ENCODE data around the gene FBXO39.
A peak's percentile ranks its signal among the peaks of the same experiment; 100 is the strongest.
"Not testable (repeated sequence)": the region's sequence is repeated elsewhere in the genome, so short reads cannot be mapped to it uniquely, and the experiment has no call there.

FBXO39 gene

DNA sequence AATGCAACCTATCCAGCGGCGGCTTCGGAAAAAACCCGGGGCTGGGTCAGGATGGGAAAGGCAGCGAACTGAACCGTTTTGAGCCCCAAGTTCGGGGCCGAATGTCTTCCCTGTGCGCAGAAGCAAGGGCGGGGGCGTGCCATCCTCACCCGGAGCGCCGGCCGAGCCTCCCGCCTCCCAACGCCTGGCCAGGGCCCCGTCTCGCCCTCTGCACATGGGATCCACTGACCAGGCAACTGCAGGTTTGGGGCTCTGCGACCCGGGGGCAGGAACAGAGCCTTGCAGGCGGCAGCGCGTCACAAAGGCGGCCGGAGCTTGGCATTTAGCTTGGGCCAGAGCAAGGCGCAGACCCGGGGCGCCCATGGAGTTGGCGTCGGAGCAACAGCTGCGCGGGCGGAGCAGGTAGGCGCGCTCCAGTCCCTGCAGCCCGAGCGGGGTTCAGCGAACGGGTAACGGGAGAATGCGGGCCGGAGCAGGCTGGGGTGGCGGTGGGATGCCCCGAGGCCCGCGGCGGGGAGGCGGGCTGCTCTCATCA is at the start of gene FBXO39:
Gene FBXO39, plus strand, starts transcription at position 345 of the 535 bp plus-strand sequence. CDS start 3,654 bp downstream, outside the sequence.
- no peak for DNase-seq (ENCODE audit: low read depth in 3 of 3, low spot score in 1 of 3)

DNA sequence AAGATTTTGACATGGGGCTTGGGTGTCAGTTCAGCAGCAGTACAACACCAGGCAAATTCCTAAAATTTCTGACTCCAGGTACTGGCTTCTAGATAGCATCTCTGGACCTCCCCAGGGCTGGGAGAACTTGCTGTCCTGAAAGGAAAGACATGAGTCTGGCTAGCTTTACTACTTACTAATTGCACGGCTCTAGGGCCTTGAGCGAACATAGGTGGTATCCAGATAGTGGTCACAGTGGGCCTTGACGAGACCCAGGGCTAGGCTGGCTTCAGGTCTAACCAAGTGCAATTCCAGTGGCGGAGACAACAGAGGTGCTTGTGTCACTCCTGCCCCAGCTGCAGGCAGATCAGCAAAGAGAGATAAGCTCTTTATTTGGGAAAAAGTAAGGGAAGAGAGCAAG is 46.5 kb upstream of the FBXO39 start:
- DNase-seq (ENCODE audit: low read depth in 3 of 3, low spot score in 1 of 3), result no peak

DNA sequence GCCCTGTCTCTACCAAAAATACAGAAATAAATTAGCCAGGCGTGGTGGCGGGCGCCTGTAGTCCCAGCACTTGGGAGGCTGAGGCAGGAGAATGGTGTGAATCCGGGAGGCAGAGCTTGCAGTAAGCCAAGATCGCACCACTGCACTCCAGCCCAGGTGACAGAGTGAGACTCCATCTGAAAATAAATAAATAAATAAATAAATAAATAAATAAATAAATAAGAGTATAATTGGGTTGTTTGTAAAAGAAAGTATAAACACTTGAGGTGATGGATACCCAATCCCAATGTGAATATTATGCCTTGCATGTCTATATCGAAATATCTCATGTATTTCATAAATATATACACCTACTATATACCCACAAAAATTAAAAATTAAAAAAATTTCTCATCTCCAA is 29.4 kb upstream of the FBXO39 start:
- DNase-seq (ENCODE audit: low read depth in 3 of 3, low spot score in 1 of 3), result not testable (repeated sequence)

DNA sequence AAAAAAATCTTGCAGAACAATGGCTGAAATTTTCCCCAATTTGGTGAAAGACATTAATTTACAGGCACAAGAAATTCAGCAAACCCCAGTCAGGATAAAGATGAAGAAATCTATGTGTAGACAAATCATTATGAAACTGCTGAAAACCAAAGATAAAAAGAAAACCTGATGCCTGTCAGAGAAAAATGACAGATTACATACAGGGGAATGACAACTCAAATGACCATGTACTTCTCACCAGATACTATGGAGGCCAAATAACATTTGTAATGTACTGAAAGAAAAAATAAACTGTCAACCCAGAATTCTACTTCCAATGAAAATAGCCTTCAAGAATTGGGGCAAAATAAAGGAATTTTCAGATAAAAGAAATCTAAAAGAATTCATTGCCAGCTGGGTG is 27.4 kb upstream of the FBXO39 start:
- DNase-seq (ENCODE audit: low read depth in 3 of 3, low spot score in 1 of 3), result no peak

DNA sequence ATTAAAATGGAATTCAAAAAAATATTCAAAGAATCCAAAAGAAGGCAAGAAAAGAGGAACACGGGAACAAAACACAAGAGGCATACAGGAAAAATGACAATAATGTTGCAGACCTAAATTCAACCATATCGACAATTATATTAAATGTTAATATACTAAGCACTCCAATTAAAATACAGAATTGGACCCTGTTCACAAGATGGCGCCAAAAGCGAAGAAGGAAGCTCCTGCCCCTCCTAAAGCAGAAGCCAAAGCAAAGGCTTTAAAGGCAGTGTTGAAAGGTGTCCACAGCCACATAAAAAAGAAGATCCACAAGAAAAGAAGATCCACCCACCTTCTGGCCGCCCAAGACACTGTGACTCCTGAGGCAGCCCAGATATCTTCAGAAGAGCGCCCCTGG is 26.5 kb upstream of the FBXO39 start:
- no peak for DNase-seq (ENCODE audit: low read depth in 3 of 3, low spot score in 1 of 3)

DNA sequence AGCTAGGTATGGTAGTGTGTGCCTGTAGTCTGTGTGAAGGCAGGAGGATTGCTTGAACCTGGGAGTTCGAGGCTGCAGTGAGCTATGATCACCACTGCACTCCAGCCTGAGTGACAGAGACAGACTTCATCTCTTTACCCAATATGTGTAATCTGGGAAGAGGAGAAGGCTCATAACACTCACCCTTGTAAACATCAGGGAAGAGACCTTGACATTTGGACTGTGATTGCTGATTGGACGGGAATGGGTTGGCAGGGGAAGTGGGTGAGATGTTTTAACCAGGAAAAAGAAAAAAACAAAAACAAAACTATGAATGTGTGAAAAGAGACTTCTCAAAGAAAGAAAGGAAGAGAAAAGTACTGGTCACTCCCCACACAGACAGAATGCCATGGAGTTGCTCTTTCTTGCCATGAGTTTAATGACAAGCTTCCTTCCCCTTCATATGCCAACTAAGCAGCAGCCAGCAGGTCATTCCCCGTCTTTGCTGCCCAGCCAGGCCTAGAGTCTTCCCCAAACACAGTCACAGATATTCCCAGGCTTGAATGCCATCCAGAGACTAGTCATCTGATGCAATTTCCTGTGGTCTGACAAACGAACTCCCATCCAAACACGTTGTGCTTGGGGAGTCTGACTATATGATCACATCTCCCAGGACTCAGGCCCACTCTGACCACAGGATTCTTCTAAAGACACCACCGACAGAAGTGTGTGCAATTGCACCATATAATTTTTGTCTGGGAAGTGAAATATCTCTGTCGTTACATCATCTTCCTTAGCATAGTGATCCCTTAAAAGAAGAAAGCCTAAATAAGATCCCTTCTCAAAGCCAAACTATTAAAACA is 23.7 kb upstream of the FBXO39 start:
- no peak for DNase-seq (ENCODE audit: low read depth in 3 of 3, low spot score in 1 of 3)

DNA sequence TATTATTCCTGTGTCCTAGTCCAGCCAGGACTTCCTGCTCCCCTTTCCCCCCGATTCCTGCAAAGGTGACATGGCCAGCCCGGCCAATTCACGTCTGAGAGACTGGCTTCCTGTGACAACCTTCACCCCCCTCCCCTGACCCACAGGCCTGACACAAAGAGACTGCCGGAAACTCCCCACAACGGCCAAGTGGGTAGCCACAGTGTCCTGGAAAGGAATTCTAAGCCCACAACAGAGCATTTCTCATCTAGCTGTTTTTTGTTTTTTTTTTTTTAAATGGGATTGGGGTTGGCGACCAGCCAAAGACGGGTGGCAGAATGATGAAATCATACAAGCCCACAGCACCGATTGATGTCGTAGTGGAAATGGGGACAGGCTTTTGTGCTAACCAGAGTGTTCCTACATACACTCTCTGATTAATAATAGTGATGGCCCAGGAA is 23.0 kb upstream of the FBXO39 start:
- peak in 1 of 3 donors; percentile 28 for DNase-seq (ENCODE audit: low read depth in 3 of 3, low spot score in 1 of 3)

DNA sequence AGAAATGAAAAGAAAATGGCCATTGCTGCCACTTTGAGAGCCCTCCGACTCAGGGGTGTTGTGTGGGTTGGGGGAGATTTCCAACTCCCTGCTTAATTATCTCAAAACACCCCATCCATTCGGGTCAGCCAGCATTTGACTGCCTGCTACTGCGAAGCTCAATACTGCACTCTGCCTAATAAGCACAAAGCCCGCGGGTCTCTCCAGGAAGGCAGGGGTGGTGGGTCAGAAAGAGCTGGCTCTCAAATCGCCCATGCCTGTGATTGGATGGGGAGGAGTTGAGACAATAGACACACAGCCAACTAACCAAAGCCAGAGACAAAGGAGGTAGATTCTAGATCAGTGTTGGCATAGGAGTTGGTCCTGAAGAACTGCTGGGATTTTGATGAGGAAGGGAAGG is 22.5 kb upstream of the FBXO39 start:
- no peak for DNase-seq (ENCODE audit: low read depth in 3 of 3, low spot score in 1 of 3)

DNA sequence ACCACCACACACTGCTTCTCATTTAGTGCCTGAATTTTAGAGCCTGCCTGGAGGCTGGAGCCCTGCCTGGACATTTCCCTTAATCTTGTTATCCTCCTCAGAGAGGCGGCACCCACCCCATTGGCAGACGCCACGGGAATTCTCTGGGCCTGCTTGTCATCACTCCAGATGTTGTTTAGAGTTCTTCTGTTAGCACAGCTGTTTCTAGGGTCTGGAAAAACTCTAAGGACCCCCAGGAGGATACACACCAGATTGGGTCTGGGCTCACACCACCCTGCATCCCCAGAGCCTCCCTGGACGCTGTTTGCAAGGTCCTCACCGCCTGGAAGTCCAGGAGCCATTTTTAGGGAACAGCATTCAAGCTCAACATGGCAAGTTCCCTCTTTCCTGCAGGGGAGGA is 20.7 kb upstream of the FBXO39 start:
- no peak for DNase-seq (ENCODE audit: low read depth in 3 of 3, low spot score in 1 of 3)

DNA sequence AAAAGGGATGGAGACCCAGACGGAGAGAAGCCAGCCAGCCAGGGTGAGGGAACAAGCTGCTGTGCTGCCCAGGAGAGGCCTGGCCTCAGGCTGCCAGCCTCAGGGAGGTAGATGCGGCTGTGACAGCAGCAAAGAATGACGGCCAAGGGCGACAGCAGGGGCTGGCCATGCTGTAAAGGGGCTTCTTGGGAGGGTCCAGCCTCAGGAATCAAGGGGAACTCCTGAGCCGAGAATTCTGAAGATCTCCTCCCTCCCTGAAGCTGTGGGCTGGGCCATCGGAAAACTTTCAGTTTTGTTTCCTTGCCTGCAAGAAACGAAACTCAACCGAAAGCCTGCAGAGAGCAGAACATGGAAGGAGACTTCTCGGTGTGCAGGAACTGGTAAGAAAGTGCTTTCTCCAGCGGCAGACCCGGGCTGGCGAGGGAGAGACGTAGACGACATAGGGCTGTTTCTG is 20.3 kb upstream of the FBXO39 start, which contains the start of gene XAF1:
Gene XAF1, plus strand, starts transcription at position 316 of the 454 bp plus-strand sequence. Its CDS starts 33 bp downstream, at position 349.
- peak in 2 of 3 donors; percentile 15 to 29 for DNase-seq (ENCODE audit: low read depth in 3 of 3, low spot score in 1 of 3)

DNA sequence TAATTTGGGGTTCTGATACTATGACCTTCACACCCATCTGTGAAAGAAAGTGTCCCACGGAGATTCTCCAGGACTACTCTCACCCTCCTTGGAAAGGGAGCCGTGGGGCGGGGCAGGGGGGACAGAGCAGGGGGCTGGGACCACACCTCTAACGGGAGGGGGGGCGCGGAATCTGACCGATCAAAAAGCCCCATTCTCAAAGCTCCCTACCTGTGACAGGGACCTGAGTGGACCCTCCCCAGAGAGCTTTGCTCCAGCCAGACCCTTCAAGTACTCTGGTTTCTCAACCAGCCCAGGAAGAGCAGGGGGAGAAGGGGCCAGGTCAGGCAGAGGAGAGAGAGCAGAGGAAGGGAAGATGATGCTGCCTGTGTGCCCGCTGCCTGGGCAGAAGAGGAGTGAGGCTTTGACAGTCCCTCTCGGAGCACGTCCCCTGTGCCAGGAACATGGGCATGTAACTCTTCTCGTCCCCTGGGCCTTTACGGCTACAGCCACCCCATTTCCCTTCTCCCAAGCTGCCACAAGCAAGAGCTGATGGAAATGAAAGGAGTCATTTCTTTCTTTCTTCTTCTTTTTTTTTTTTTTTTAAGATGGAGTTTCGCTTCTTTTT is 19.5 kb upstream of the FBXO39 start:
- no peak for DNase-seq (ENCODE audit: low read depth in 3 of 3, low spot score in 1 of 3)

DNA sequence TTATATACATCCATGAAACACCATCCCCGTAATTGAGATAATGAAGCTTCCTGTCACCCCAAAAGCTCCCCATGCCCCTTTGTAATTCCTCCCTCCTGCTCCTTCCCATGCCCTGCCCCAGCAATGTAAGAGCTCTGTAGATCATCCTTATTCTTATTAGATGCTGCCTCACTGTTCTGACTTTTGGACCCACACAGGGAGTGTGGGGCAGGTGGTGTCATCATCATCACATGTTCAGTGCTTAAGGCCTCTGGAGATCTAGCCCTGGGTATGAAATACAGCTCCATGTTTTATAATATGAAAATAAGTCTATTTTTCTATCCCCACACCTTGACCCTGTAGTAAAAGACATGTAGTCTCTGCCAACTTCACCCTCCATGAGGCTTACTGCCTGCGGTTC is 18.3 kb upstream of the FBXO39 start:
- no peak for DNase-seq (ENCODE audit: low read depth in 3 of 3, low spot score in 1 of 3)

DNA sequence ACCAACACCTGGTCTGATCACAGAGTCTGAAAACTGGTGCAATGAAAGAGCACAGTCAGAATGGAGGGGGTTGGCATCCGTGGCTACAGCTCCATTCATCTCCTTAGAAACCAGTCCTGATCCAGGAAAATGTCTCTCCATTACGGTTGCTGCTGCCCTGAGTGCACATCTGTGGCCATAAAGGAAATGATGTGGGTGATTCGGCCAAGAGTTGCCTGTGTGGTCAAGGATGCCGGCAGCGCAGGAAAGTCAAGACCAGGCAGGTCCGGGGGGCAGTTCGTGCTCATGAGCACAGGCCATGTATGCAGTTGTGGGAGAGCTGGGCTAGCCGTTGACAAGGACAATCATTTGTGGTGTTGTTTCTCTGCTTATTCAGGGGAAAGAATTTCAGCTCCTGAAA is 14.2 kb upstream of the FBXO39 start:
- DNase-seq (ENCODE audit: low read depth in 3 of 3, low spot score in 1 of 3), result no peak

DNA sequence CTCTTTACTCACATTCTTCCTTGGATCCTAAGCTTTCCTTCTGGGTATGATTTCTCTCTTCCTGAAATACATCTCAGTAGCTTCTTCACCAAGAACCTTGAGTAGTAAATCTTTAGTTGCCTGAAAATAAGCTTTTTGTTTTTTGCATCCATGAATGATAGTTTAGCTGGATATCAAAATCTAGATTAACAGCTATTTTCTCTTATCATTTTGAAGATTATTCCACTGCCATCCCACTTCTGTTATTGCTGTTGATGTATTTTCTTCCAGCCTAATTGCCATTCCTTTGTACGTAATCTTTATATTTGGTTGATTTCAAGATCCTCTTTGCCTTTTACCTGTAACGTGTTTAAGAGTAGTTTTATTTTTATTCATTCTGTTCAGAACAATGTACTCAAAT is 7.6 kb upstream of the FBXO39 start:
- DNase-seq (ENCODE audit: low read depth in 3 of 3, low spot score in 1 of 3), result no peak

DNA sequence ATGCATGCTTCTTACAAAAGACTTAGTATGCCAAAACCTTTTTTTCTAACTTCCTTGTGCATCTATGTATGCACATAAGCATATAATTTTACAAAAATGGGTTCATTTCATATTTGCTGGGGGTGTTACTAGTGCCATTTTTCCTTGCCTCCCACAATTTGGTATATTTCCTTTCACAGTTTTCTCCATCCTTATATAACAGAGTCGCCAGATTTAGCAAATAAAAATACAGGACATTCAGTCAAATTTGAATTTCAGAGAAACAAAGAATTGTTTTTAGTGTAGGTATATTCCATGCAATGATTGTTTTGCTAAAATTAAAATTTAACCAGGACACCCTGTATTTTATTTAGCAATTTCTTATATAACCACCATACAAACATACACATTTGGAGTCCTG is 4.0 kb upstream of the FBXO39 start:
- no peak for DNase-seq (ENCODE audit: low read depth in 3 of 3, low spot score in 1 of 3)

DNA sequence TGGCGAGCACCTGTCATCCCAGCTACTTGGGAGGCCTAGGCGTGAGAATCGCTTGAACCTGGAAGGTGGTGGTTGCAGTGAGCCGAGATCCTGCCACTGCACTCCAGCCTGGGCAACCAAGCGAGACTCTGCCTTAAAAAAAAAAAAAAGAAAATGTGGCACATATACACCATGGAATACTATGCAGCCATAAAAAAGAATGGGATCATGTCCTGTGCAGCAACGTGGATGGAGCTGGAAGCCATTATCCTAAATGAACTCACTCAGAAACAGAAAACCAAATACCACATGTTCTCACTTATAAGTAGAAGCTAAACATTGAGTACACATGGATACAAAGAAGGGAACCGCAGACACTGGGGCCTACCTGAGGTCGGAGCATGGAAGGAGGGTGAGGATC is 1.1 kb upstream of the FBXO39 start:
- not testable (repeated sequence) for DNase-seq (ENCODE audit: low read depth in 3 of 3, low spot score in 1 of 3)

DNA sequence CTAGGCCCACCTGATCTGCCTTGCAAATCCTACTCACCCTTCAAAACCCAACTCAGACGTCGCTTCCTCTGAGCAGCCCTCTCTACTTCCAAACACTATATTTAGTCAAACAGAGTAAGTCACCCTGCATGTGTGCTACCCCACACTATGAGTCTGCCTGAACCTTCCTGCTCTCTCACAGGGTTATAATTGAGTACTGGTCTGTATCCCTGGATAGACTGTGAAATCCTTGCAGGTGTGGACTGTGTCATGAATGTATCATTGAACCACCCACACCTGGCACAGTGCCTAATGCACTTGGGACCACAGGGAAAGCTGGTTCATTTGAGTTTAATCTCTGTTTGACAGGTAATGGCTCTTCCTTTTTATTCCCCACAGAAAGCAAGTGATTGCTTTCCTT is 3.4 kb downstream of the FBXO39 start:
- DNase-seq (ENCODE audit: low read depth in 3 of 3, low spot score in 1 of 3), result no peak

DNA sequence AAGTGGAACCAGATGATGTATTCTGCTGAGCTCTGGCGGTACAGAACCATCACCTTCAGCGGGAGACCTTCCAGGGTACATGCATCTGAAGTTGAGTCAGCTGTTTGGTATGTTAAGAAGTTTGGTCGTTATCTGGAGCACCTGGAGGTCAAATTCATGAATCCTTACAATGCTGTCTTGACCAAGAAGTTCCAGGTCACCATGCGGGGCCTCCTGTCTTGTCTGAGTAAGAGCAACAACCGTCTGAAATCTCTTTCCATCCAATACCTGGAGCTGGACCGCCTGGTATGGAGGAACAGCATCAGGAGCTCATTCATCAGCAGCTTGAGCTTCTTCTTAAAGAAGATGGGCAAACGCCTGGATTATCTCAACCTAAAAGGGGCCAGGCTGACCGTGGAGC is 4.0 kb downstream of the FBXO39 start:
- DNase-seq (ENCODE audit: low read depth in 3 of 3, low spot score in 1 of 3), result no peak

DNA sequence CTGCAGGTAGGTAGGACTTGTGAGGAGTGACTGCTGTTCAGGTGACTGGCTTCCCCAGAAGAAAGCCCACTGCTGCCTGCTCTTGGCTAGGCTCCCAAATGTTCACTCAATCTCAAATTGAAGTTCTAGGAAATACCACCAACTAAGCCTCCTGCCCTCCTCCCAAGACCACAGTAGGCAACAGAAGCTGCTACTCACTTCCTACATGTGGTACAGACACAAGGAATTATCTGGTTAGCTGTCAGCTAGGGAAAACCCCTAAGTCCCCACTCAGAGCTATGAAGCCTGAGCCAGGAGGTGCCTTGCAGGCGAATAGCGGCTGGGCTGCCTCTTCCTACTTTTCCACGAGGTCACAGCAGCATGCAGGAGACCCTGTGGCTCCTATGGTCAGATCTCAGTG is 4.9 kb downstream of the FBXO39 start:
- no peak for DNase-seq (ENCODE audit: low read depth in 3 of 3, low spot score in 1 of 3)

DNA sequence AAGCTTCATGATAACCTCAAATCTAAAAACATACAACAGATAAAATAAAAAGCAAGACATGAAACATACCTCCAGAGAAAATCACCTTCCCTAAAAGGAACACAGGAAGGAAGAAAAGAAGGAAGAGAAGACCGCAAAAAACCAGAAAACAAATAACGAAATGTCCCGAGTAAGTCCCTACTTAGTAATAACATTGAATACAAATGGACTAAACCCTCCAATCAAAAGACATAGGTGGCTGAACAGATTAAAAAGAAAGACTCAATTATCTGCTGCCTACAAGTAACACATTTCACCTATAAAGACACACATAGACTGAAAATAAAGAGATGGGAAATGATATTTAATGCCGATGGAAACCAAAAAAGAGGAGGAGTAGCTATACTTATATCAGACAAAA is 6.2 kb downstream of the FBXO39 start:
- no peak for DNase-seq (ENCODE audit: low read depth in 3 of 3, low spot score in 1 of 3)

DNA sequence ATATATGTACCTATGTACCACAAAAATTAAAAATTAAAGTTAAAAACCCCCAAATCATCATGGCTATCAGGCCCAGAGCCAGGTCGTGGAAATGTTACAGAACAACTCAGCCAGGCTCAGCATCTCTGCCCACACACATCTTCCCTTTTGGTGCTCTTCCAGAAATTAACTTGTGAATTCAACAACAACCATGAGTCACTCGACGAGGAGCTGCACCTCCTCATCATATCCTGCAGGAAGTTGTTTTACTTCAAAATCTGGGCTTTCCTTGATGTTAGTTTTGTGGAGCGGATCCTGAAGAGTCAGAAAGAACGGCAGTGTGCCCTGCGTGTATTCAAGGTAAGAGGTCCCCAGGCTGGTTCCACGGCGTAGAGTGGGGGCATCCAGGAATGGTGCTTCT is 10.6 kb downstream of the FBXO39 start:
- DNase-seq (ENCODE audit: low read depth in 3 of 3, low spot score in 1 of 3), result no peak

DNA sequence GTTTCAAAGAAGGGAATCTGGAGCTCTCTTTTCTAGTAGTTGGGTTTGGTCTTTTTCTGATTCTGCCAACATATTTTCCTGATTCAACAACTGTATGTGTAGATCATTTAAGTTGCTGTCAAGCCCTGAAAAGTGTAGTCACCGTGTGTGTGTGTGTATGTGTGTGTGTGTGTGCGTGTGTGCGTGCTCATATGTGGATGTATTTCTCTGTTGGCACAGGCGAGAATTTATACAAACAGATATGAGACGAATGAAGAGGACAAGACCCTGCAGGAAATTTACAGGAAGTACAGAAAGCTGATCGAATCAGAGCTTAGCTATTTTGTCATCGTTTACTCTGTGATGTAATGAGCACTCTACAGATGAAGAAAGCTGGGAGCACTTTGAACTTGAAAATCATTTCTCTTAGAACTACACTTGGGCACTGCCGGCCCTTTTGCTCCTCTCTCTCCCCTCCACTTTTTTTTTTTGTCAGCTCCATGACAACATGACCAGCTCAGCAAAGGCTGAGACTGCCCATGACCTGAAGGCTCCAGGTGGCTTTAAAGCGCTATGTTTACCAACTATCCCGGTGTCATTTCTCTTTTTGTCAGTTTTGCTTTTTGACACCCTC is 11.2 kb downstream of the FBXO39 start:
- no peak for DNase-seq (ENCODE audit: low read depth in 3 of 3, low spot score in 1 of 3)
